ENCODE data around the gene EPN2.

The EPN2 gene

GRCh38 chr17:19384723-19385391, 147.7 kb downstream of the EPN2 start:
- DNase-seq = no peak

- no peak for DNase-seq
Observed at GRCh38 chr17:19385521-19385983, 148.4 kb downstream of the EPN2 start.

Measured in effector CD4-positive, alpha-beta T cell (primary cell).